22Rv1 (cell line): ENCODE measurements around the gene SLC6A1.

Experiments
- H3K27ac ChIP-seq: fragments of 450-650 bp; 2 replicates; pipeline ENCODE4 v1.5.1; 2017
- CTCF ChIP-seq: fragments of 450-650 bp; IDR thresholded peaks from 2 replicates; pipeline ENCODE4 v1.5.1; 2017; ENCODE audit warnings: mild to moderate bottlenecking
- ZFX ChIP-seq: fragments of 450-650 bp; IDR thresholded peaks from 2 replicates; pipeline ENCODE4 v1.6.1; 2017; ENCODE audit warnings: antibody characterized with exemption, borderline replicate concordance

The SLC6A1 gene

DNA sequence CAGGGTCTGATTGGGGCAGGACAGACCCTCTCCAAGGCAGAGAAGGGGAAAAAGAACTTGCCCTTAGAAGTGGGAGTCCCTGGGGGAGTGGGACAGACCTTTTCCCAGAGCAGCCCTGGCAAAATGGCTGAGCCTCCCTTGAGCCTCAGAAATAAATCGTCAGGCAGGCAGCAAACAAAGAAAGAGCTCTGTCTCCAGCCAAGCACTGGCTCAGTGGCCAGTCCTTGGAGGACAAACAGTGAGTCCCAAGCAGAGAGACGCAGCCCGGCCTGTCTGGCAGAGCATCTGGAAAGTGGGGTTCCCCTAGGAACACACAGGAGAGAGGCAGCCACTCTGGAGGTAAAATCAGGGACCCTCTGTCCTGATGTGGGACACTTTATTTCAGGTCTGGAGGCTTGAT lies 1.8 kb downstream of the SLC6A1 start:
- no peak for TF ChIP-seq CTCF
- TF ChIP-seq ZFX, result no peak
- H3K27ac ChIP-seq, result no peak overlapping the region

DNA sequence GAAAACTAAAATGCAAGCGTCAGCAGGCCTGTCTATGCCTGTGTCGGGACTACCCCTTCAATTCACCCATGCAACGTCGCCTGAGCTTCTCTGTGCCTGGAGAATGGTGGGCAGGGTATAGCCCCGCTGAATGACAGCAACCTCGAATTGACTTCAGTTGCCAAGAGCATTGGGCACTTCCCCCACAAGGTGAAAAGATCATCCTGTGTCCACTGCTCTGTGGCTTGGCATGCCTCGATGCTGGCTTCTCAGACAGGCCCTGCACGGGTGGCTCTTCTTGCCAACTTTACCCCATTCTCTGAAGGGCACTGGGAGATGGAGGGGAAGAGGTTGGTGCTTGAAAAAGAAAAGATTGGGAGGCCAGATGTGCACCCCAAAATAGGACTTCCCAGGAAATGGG lies 3.3 kb downstream of the SLC6A1 start:
- H3K27ac ChIP-seq, result no peak overlapping the region
- TF ChIP-seq ZFX, result no peak
- TF ChIP-seq CTCF, result no peak

GRCh38 chr3:10996345-10997013 lies 3.9 kb downstream of the SLC6A1 start:
- no peak overlapping the region for H3K27ac ChIP-seq
- no peak for TF ChIP-seq ZFX
- TF ChIP-seq CTCF, result no peak

GRCh38 chr3:10997196-10997595 lies 4.6 kb downstream of the SLC6A1 start:
- no peak overlapping the region for H3K27ac ChIP-seq
- TF ChIP-seq CTCF (no peak), ZFX (no peak)

- no peak for TF ChIP-seq ZFX
- TF ChIP-seq CTCF, result no peak
- no peak overlapping the region for H3K27ac ChIP-seq
These were observed 6.0 kb downstream of the SLC6A1 start for GRCh38 chr3:10998542-10998941.

DNA sequence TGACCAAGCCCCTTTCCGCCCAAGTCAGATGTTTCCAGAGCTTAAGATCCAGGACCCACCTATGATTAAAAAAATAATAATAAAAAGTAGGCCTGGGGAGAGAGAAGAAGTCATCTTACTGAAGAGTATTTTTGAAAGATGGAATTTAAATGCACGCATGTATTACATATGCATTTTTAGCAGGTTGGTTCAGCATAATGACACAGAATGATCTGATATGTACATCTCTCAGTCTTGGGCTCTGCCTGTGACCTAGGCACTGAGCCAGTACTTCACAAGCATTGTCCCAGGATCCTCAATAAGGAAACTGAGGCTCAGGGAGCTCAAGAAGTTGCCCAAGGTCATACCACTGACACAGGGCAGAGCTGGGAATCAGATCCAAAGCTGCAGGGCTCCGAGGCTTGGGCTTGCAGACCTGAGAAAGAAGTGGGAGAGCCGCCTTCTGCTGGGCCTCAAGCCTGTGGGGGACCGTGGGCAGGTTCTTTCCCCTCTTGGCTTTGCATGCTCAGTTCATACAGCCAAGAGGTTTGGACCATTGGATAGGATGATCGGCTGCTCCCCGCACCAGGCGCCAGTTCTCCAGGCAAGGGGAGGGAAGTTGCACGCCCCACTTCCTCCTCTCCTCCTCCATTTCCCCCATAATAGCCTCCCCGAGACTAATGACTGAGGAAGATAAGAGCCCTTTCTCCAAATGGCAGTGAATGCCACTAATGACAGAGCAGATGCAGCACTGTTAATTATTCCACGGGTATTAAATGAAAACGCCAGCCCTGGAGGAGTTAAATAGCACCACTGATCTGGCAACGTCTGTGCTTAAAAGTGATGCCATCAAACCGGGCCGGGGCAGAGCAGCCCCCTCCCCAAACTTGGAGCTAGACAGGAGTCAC lies 6.9 kb downstream of the SLC6A1 start:
- no peak for TF ChIP-seq CTCF
- no peak for TF ChIP-seq ZFX
- H3K27ac ChIP-seq, result no peak overlapping the region

DNA sequence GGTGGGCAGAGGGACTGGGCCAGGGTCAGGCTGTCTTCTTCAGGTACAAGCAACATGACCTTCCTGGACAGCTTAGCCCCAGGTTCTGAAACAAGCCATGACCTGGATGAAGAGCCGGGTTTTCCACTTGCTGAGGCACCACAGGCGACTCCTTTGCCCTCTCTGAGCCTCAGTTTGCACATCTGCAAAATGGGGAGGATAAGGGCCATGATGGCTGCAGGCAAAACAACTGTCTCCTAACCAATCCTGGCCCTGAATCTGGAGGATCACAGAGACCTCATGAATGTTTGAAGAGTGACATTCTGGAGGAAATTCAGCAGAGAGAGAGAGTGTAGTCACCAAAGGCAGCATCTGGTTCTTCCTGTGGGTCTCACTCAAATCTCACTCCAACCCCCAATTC lies 8.0 kb downstream of the SLC6A1 start:
- TF ChIP-seq ZFX, result no peak
- TF ChIP-seq CTCF, result no peak
- H3K27ac ChIP-seq, result no peak overlapping the region
